HepG2 (cell line): ENCODE results near the gene SPAAR.

Experiments used
- CTCF ChIP-seq: sonication (generic); formaldehyde crosslinking; IDR thresholded peaks from 2 replicates; pipeline ENCODE4 v1.5.0; 2020; ENCODE audit warnings: mild to moderate bottlenecking, missing genetic modification reagents, moderate library complexity
- RCOR2 ChIP-seq: IDR thresholded peaks from 2 replicates; pipeline ENCODE4 v1.6.1; 2016; ENCODE audit warnings: missing biosample characterization, missing genetic modification reagents
- SMARCE1 ChIP-seq: fragments of 450-650 bp; IDR thresholded peaks from 2 replicates; pipeline ENCODE4 v1.6.1; 2017; ENCODE audit warnings: borderline replicate concordance

GRCh38 chr9:35944173-35944572 lies 34.9 kb downstream of the SPAAR start:
- TF ChIP-seq SMARCE1 (no peak), RCOR2 (CRISPR knock-in tag) (no peak), CTCF (CRISPR knock-in tag) (no peak)
